ENCODE data around the gene KLHL22. TPM values are rescaled to one million over a fixed set of nuclear protein-coding genes. Genes with fewer than 3 reads are reported as not detected.

KLHL22 gene
- total and polyA plus RNA-seq, 2 of the 4 experiments (the other 2 are of a cell fraction), result 27.1 to 30.1 TPM

DNA sequence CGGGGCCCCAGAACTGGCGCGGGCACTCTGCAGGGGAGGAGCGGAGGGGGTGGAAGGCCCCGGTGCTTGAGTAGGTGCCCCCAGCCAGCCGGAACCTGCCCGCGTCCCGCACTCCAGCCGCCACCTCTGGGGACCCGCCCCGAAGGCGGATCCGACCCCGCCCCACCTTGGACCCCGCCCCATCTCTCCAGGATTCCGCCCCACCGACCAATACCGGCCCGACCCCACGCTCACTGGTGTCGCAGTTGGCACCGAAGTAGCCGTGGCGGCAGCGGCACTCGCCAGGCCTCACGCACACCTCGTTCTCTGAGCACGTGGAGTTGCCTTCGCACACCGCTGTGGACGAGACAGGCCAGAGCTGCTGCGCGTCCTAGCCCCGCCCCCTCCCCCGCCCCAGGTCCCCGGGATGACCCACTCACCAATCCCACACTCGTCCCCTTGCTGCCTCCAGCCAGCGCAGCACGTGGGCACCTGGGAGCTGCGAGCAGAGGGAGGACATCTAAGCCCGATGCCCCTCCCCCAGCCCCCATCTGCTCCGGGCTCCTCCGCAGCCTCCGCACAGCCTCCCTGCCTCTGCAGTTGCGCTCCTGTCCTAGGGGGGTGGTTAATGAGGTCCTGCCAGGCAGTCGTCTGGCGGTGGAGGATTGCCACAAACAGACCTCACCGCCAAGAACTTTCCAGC is 63.9 kb downstream of the KLHL22 start:
- dilution Hi-C loops (cut with HindIII; ENCODE audit: low sequenced_read_pairs, unreplicated experiment) (no loop called here), in situ Hi-C loops (cut with MboI; ENCODE audit: low sequenced_read_pairs) (no loop called here), intact Hi-C loops (cut with micrococcal nuclease) (no loop called here)
- no peak overlapping the region for H2BK5ac ChIP-seq (ENCODE audit: low read depth, low read length, poor library complexity, severe bottlenecking)
- no peak for ATAC-seq (ENCODE audit: low read depth)
- no peak overlapping the region for H3K56ac ChIP-seq (ENCODE audit: extremely low read depth, insufficient read depth, low read length)
- H2AFZ ChIP-seq (replicated peaks; ENCODE audit: low read length, poor library complexity), result no peak overlapping the region
- no peak overlapping the region for H2AK9ac ChIP-seq (replicated peaks; ENCODE audit: low read depth, low read length, poor library complexity)
- H2AK5ac ChIP-seq (ENCODE audit: low read depth, low read length), result 0 out of 2 replicates have a peak overlapping the region, but pooled peaks have one; percentile 15
- 76% methylated on average over 26 of the region's 50 CpGs; no CpG with 5 or more reads in 1 of the 2 experiments for whole genome bisulfite sequencing, 2 experiments (ENCODE audit: extremely low coverage in 2 of 2, insufficient read length in 1 of 2)
- H3K9me3 ChIP-seq (ENCODE audit: control insufficient read depth, insufficient read depth, low read length), result no peaks in the 10 kb centered on the region
- H4K20me1 ChIP-seq (ENCODE audit: insufficient read depth, low read length), result peaks cover 86% of the 10 kb centered on the region
- no TSS peak for BruUV-seq (replicated peaks)
- H3K4me3 ChIP-seq (ENCODE audit: insufficient read depth, low read depth, low read length), result no peak overlapping the region
- no peaks in the 10 kb centered on the region for H3K27me3 ChIP-seq (ENCODE audit: control insufficient read depth, insufficient read depth, low read length)
- H4K5ac ChIP-seq (ENCODE audit: low read depth, low read length), result no peak overlapping the region
- no peak for DNase-seq
- no peak overlapping the region for H3K27ac ChIP-seq (ENCODE audit: insufficient read depth, low read length)
- no peak overlapping the region for H2BK15ac ChIP-seq (ENCODE audit: low read depth, low read length)
- H3K79me1 ChIP-seq (ENCODE audit: low read depth in 1 of 2, low read length in 2 of 2), result peaks cover 8 to 83% of the 10 kb centered on the region in 2 experiments; a peak in 3 of 4 replicates
- ChIA-PET CTCF (no interaction called here), POLR2A (ENCODE audit: unreplicated experiment) (no interaction called here)
- no peak overlapping the region for H3K4ac ChIP-seq (ENCODE audit: low read depth, low read length)
- no peak overlapping the region for H4K91ac ChIP-seq (ENCODE audit: insufficient read depth, low read depth, low read length)
- no peak overlapping the region for H3K4me2 ChIP-seq (ENCODE audit: low read depth, low read length)
- no peak overlapping the region for H3K14ac ChIP-seq (replicated peaks; ENCODE audit: low read depth, low read length)
- TF ChIP-seq ELK1 (IDR thresholded peaks at IDR 0.05; ENCODE audit: borderline replicate concordance, low read depth, low read length), result no peak
- no peak for TF ChIP-seq MXI1 (IDR thresholded peaks at IDR 0.05; ENCODE audit: borderline replicate concordance, low read depth, low read length)
- no peak for TF ChIP-seq CEBPB (IDR thresholded peaks at IDR 0.05; ENCODE audit: low read depth, low read length)
- TF ChIP-seq RFX5 (IDR thresholded peaks at IDR 0.05; ENCODE audit: low read depth, low read length), result no peak
- no peak for TF ChIP-seq RAD21 (IDR thresholded peaks at IDR 0.05; ENCODE audit: low read length)
- no peak overlapping the region for H2BK120ac ChIP-seq (ENCODE audit: low read depth, low read length)
- H3K36me3 ChIP-seq (ENCODE audit: control insufficient read depth, insufficient read depth, low read length), result peaks cover 38% of the 10 kb centered on the region
- H2BK20ac ChIP-seq (ENCODE audit: low read depth, low read length), result no peak overlapping the region
- no peak overlapping the region for H3K9ac ChIP-seq (ENCODE audit: low read depth, low read length)
- H3K4me1 ChIP-seq (ENCODE audit: control insufficient read depth, insufficient read depth, low read length), result peaks cover 18% of the 10 kb centered on the region
- peaks cover 29% of the 10 kb centered on the region for H3K9me1 ChIP-seq (ENCODE audit: insufficient read depth, low read length)
- H4K8ac ChIP-seq (ENCODE audit: low read depth in 2 of 2, low read length in 2 of 2), result no peak overlapping the region
- no peak overlapping the region for H3K23ac ChIP-seq (ENCODE audit: low read depth, low read length)
- H3K18ac ChIP-seq (ENCODE audit: low read depth, low read length), result no peak overlapping the region

All from IMR-90 (cell line).